NCI-H187 (cell line): ENCODE results near the gene MAT2B.

ENCODE experiments used
- DNase-seq, 2 experiments: peaks; one replicate each; lab custom pipeline; 2025; lab: John Stamatoyannopoulos, UW

Gene MAT2B

DNA sequence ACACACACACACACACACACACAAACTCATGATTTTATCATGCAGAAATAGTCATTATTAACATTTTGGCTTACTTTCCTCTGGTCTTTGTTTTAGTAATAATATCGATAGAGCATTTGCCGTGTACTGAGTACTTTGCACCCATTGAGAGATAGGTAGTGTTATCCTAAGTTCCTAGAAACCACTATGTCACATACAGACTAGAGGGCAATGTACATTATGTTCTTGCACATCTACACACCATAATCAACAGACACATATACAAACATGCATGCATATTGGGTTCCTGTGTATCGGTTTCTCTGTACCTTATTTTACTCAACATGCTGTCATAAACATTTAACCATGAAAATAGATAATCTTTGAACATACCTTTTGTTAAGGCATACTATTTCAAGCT is 45.7 kb downstream of the MAT2B start:
- no peak for DNase-seq

DNA sequence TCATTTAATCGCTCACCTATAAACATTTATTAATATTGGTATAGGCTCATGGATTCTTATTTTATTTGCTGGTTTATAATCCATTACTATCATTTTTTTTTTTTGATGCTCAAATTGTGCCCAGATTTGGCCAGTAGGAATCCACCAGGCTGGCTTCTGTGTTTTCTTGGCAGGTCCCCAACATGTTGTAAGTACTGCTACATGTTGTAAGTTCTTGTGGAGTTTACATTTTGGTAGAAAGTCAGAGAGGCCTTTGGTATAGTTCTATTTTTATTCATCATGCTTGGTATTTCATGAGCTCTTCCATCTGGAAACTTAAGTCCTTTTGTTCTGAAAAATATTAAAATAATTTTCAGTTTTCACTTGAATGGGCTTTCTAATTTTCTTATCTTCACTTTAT is 47.1 kb downstream of the MAT2B start:
- no peak for DNase-seq

DNA sequence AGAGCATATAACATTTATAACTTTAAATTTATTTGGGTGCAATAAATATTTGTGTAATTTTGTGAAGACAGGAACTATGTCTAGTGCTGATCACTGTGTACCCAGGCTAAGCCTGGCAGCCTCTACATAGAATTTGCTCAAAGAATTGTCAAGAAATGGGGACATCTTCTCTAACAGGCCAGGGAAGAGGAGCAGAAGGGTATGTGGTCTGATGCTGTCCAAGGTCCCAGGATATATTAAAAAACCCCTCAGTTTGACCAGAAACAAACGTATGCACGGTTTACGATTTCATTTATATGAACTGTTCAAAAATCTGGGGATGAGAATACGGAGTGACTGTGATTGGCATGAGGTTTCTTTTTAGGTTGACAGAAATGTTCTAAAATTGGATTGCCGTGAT is 55.9 kb downstream of the MAT2B start:
- DNase-seq: no peak

DNA sequence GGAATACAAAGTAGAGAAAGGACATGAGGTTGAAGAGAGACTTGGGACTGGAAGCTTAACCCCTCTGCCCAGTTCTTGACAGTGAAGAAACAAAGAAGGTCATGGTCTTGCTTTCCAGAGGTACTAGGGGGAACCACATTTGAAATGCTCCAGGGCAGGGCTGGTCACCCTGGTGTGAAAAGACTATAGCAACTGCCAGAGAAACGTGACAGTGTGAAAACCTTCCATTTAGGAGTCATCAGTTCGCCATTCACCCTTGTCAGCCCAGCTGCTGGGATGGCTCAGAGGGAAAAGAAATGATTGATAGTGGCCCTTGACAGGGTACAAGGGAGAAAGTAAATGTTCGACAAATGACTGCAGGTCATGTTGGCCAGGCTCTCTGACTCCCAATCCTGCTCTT is 56.7 kb downstream of the MAT2B start:
- DNase-seq: no peak

DNA sequence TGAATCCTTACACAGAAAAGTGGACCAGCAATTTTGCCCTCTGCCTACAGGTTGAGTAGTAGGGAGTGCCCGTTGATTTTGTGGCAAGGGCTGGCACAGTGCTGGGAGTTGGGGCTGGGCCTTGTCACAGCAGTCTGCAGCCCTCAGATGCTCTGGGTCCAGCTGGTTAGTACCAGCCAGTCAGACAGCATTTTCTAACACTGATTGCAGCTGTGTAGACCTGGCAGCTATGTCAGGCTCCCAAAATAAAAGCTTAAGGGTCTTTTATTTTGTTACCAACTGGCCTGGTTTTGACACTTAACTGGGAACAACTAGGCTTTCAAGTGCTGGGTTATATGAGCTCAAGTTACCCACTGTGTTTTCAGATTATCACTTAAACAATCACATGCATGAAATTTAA is 57.7 kb downstream of the MAT2B start:
- DNase-seq: no peak

GRCh38 chr5:163563880-163564279 is 58.5 kb downstream of the MAT2B start:
- no peak for DNase-seq

DNA sequence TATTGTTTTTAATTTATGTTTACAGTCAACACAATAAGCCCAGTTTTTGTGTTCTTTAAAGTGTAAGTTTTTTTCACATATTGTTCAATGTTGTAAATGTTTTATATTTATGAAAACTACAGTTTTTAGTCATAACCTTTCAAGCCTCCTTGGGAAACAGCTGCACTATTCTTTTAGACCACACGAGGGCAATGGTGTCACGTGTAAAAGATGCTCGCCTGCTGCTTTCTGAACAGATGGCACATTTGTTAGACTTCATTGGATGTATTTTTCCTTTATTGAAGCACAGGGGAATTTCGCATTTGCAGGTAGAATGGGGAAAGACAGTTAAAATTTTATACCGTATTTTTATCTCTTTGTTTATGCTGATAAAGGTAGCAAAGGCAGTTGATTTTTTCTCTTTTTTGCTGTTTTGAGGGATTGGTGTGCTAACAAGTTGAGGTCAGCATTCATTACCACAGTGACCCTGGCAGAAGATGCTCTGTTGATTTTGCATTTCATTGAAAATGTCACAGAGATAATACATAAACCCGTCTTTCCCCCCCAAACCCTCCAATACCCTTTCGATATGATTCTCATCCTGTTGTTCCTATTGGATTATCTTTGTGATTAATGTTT is 59.0 kb downstream of the MAT2B start:
- peak; percentile 2 to 39 for DNase-seq

DNA sequence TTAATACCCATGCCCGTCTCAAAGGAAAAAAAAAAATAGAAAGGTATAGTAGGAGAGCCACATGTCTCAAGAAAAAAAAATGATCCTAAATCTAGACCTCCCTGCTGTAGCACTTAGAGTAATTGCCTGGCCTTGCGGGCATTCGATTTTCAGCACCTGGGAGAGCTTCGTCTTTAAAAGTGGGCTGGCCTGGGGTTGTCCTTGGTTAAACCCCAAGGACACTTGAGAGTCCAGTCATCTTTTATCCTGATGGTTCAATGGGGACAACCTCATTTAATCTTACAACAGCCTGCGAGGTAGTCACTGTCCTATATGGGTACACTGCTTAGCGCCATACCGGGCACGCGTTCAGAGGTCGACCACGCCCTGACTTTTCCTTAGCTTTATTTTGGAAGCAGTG is 60.1 kb downstream of the MAT2B start:
- DNase-seq: no peak

GRCh38 chr5:163565931-163566608 is 60.7 kb downstream of the MAT2B start:
- DNase-seq: no peak

DNA sequence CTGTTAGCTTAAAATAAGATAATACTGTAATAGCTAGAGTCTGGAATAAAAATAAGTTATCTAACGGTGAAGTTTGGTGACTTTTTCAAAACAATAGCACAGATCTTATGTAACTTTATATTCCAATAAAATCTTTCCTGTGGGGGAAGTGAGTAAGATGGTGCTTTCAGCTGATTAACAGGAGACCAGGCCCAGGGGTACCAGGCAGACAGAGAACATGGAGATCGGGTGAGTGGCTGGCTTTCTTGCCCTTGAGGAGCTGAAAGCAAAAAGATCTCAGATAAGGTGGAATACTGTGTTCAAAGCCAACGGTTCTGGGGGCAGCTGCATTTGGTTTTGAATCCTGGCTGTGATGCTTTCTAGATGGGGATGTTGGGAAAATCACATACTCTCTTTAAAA is 61.3 kb downstream of the MAT2B start:
- no peak for DNase-seq

DNA sequence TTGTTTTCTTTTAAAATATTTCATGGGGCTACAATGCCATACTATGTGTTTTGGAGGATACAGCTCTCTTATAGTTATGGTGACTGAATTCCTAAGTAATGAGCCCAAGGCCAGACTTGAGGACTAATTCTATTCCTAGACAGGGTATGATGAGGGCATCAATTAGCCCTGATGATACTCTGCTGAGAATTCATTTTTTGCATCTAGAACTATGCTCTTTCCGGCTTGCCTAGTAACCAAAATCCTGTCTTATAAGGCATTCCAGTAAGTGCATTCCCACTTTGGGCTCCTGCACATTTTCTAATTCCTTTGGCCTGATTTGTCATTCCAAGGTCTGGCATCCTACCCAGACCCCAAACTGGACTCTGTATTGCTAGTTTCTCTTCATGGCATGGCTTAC is 62.4 kb downstream of the MAT2B start:
- no peak for DNase-seq
